Activated T-cell treated with anti-CD3 and anti-CD28 coated beads, Interleukin-2, amount 50 U/mL, for 48 hours (primary cell): ENCODE data around the gene SH3D21.

ENCODE experiments used
- DNase-seq, 2 experiments: peaks; one replicate each; pipeline ENCODE4 v3.0.0-alpha.2; 2020

Gene SH3D21

GRCh38 chr1:36303650-36304360 is 2.4 kb upstream of the SH3D21 start:
- DNase-seq: no peak

GRCh38 chr1:36304521-36304920 is 1.6 kb upstream of the SH3D21 start:
- peak in 1 of 2 experiments; percentile 14 for DNase-seq

GRCh38 chr1:36304970-36305914 is 926 bp upstream of the SH3D21 start:
- DNase-seq: peak; percentile 59 to 65

- peak; percentile 29 to 45 for DNase-seq
These were observed 306 bp upstream of the SH3D21 start for GRCh38 chr1:36305915-36306209.

GRCh38 chr1:36306902-36307456 is 811 bp downstream of the SH3D21 start:
- DNase-seq: peak; percentile 96 to 97

- peak in 1 of 2 experiments; percentile 17 for DNase-seq
These were observed 1.6 kb downstream of the SH3D21 start for GRCh38 chr1:36307601-36308330.

- DNase-seq: no peak
These were observed 3.2 kb downstream of the SH3D21 start for GRCh38 chr1:36309397-36309796.

- DNase-seq: no peak
These were observed 14.2 kb downstream of the SH3D21 start for GRCh38 chr1:36320291-36320761.

- DNase-seq: peak in 1 of 2 experiments; percentile 36
These were observed 14.6 kb downstream of the SH3D21 start for GRCh38 chr1:36320767-36321118.

- peak; percentile 56 to 64 for DNase-seq
These were observed 15.2 kb downstream of the SH3D21 start for GRCh38 chr1:36321119-36321951.

GRCh38 chr1:36322041-36322785 is 16.0 kb downstream of the SH3D21 start:
- peak in 1 of 2 experiments; percentile 33 for DNase-seq

GRCh38 chr1:36322786-36323635 is 16.8 kb downstream of the SH3D21 start:
- DNase-seq: peak; percentile 66 to 73

- peak; percentile 65 to 70 for DNase-seq
These were observed 17.6 kb downstream of the SH3D21 start, which contains the start of gene EVA1B for GRCh38 chr1:36323636-36324352. EVA1B (minus strand) TSS chr1:36323645; CDS start chr1:36323037, 608 bp downstream.

- DNase-seq: no peak
These were observed 18.2 kb downstream of the SH3D21 start for GRCh38 chr1:36324353-36324703.

- peak in 1 of 2 experiments; percentile 41 for DNase-seq
These were observed 20.3 kb downstream of the SH3D21 start for GRCh38 chr1:36326499-36326898.

- DNase-seq: no peak
These were observed 21.4 kb downstream of the SH3D21 start for GRCh38 chr1:36327421-36328087.

- DNase-seq: no peak
These were observed 21.9 kb downstream of the SH3D21 start for GRCh38 chr1:36328088-36328480.

- no peak for DNase-seq
These were observed 22.5 kb downstream of the SH3D21 start for GRCh38 chr1:36328713-36329112.

- no peak for DNase-seq
These were observed 23.6 kb downstream of the SH3D21 start for GRCh38 chr1:36329817-36330216.
